Choroid plexus epithelial cell (primary cell): ENCODE data around the gene ZNF780A.
"Not testable (repeated sequence)": the region's sequence is repeated elsewhere in the genome, so short reads cannot be mapped to it uniquely, and the experiment has no call there.

Experiments
- DNase-seq: peaks from one replicate; pipeline ENCODE4 v3.0.0-alpha.2; 2010; ENCODE audit warnings: low read depth
- H3K4me3 ChIP-seq: 2 replicates; pipeline ENCODE4 v1.5.1; 2011; ENCODE audit warnings: low read depth, mild to moderate bottlenecking, control low read depth, low read length, moderate library complexity
- TF ChIP-seq, protein P1 (sequence below): conservative IDR thresholded peaks from 2 replicates; pipeline ENCODE4 v1.5.1; 2011; ENCODE audit warnings: low read depth, mild to moderate bottlenecking, control low read depth, inconsistent platforms, low read length, moderate library complexity

ZNF780A gene

DNA sequence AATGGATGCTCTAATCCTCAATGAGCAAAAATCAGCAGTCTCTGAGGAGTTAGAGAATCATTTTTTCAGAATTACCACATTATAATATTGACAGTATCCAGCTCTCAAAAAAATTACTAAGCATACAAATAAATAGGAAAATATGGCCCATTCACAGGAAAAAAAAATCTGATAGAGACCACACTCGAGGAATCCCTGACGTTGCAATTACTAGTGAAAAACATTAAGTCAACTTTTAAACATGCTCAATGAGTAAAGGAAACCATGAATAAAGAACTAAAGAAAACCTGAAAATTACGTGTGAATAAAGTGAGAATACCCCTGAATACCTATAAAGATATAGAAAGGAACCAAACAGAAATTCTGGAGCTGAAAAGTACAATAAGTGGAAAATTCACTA, 38.7 kb upstream of the ZNF780A start:
- DNase-seq: no peak
- no peak overlapping the region for H3K4me3 ChIP-seq
- TF ChIP-seq, protein P1, sequence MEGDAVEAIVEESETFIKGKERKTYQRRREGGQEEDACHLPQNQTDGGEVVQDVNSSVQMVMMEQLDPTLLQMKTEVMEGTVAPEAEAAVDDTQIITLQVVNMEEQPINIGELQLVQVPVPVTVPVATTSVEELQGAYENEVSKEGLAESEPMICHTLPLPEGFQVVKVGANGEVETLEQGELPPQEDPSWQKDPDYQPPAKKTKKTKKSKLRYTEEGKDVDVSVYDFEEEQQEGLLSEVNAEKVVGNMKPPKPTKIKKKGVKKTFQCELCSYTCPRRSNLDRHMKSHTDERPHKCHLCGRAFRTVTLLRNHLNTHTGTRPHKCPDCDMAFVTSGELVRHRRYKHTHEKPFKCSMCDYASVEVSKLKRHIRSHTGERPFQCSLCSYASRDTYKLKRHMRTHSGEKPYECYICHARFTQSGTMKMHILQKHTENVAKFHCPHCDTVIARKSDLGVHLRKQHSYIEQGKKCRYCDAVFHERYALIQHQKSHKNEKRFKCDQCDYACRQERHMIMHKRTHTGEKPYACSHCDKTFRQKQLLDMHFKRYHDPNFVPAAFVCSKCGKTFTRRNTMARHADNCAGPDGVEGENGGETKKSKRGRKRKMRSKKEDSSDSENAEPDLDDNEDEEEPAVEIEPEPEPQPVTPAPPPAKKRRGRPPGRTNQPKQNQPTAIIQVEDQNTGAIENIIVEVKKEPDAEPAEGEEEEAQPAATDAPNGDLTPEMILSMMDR: no peak

DNA sequence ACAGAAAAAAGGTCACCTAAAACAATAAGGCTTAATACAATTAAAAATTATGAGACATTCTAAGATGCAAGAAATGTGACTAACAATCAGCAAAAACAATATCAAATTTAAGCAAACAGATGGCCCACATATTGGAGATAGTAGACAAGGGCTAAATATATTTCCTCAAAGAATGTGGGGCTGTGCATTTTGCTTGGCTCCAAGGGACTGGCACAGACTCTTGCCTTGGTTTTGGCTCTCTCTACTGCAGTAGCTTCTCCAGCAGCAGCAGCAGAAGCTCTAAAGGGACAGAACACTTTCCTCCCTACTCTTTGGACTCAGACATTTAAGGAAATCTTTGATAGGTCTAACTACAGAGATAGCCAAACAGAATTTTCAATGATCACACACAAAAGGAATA, 38.2 kb upstream of the ZNF780A start:
- DNase-seq: no peak
- TF ChIP-seq, protein P1: no peak

DNA sequence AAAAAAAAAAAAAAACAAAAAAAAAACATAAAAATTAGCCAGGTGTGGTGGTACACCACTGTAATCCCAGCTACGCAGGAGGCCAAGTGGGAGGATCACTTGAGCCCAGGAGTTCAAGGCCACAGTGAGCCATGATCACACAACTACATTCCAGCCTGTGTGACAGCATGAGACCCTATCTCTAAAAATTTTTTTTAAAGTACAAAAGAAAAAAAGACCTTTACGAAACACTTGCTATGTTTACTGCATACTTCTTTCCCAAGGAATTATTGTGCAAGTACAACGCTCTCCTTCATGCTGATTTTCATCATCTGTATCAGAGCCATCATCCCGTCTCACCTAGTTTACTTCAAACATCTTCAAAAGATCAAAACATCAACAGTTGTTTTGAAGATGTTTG, 28.6 kb upstream of the ZNF780A start:
- no peak for DNase-seq
- H3K4me3 ChIP-seq: no peak overlapping the region
- TF ChIP-seq, protein P1: no peak

More for the DNA sequence above, 38.2 kb upstream of the ZNF780A start:
- no peak overlapping the region for H3K4me3 ChIP-seq

DNA sequence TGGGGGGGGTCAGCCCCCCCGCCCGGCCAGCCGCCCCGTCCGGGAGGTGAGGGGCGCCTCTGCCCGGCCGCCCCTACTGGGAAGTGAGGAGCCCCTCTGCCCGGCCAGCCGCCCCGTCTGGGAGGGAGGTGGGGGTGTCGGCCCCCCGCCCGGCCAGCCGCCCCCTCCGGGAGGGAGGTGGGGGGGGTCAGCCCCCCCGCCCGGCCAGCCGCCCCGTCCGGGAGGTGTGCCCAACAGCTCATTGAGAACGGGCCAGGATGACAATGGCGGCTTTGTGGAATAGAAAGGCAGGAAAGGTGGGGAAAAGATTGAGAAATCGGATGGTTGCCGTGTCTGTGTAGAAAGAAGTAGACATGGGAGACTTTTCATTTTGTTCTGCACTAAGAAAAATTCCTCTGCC, 27.9 kb upstream of the ZNF780A start:
- not testable (repeated sequence) for H3K4me3 ChIP-seq, DNase-seq

DNA sequence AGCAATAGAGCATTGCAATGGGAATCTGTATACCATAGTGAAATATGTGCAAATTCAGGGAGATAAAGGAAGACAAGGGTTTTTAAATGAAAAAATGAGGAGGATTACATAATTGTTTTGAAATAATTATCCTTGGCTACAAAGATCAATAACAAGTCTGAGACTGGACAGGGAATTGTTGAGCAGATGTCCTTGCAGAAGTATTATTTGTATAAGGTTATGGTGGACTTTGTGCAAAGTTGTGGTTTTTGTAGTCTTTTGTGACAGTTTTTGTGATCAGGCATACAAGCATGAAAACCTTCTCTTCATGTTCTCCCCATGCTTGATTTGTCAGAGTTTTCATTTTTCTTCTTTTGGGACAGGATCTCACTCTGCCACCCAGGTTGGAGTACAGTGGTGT, 25.3 kb upstream of the ZNF780A start:
- no peak overlapping the region for H3K4me3 ChIP-seq
- DNase-seq: no peak
- TF ChIP-seq, protein P1: no peak

DNA sequence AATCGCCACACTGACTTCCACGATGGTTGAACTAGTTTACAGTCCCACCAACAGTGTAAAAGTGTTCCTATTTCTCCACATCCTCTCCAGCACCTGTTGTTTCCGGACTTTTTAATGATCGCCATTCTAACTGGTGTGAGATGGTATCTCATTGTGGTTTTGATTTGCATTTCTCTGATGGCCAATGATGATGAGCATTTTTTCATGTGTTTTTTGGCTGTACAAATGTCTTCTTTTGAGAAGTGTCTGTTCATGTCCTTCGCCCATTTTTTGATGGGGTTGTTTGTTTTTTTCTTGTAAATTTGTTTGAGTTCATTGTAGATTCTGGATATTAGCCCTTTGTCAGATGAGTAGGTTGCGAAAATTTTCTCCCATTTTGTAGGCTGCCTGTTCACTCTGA, 23.4 kb upstream of the ZNF780A start:
- not testable (repeated sequence) for DNase-seq, H3K4me3 ChIP-seq

DNA sequence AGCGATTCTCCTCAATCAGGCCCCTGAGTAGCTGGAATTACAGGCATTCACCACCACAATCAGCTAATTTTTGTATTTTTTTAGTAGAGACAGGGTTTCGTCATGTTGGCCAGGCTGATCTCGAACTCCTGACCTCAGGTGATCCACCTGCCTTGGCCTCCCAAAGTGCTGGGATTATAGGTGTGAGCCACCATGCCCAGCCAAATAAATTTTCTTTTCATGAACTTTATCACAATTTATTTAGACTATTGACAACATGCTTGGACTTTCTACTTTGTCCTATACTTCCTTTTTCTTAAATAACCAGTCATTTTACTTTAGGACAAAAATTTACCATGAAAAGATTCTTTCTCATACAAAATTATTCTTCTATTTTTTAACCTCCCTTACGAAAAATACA, 21.5 kb upstream of the ZNF780A start:
- not testable (repeated sequence) for H3K4me3 ChIP-seq, DNase-seq

DNA sequence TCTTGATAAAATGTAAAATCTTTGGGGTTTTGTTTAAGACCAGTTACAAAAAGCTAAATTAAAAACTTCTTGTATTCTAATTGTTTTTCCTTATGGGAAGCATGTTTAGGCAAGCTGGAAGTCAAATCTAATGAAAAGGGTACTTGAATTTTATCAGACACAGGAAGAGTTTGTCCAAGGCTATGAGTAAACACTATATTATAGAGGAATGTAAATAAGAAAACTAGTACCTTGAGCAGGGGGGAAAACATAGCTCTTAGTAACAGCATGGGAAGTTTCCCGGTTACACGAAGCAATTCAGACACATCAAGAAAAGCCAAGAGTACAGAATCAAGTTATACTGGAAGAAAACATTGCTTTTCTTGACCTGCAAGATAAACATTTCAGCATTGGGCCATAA, 19.8 kb upstream of the ZNF780A start:
- H3K4me3 ChIP-seq: no peak overlapping the region
- DNase-seq: no peak
- TF ChIP-seq, protein P1: no peak

DNA sequence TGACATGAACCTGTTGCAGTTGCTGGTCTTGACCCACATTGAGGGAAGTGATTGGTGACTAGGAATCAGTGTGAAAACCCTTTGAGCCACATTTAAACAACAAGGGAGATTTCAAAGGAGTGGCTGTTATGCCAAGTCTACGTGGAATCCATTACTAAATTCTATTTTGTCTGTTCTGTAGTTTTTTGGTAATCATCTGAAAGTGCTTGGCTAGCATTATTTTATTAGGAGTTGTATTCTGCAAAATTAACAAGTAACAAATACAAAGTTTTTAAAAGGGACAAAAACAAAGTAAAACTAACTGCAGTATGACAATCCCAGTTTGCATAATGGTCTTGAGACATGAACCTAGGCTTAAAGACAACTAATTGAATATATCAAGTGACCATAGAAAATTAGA, 14.0 kb upstream of the ZNF780A start:
- TF ChIP-seq, protein P1: no peak
- no peak for DNase-seq
- no peak overlapping the region for H3K4me3 ChIP-seq
